GM21528 (cell line): ENCODE measurements around the gene SULT1A1.
"Not testable (repeated sequence)": the region's sequence is repeated elsewhere in the genome, so short reads cannot be mapped to it uniquely, and the experiment has no call there.

Experiments
- ATAC-seq: cut with Tn5 transposase; IDR thresholded peaks from one replicate; pipeline ENCODE4 v1.9.1; 2021; ENCODE audit warnings: mild to moderate bottlenecking, moderate library complexity; ENCODE audit not compliant: unreplicated experiment, low FRiP score

SULT1A1 gene

GRCh38 chr16:28592511-28592910 is 17.3 kb downstream of the SULT1A1 start:
- ATAC-seq, result no peak

- no peak for ATAC-seq
Observed at GRCh38 chr16:28591355-28591754, 18.5 kb downstream of the SULT1A1 start.

- ATAC-seq, result no peak
Observed at GRCh38 chr16:28590384-28591340, 19.2 kb downstream of the SULT1A1 start.

- no peak for ATAC-seq
Observed at GRCh38 chr16:28589930-28590329, 19.9 kb downstream of the SULT1A1 start.

- no peak for ATAC-seq
Observed at GRCh38 chr16:28589069-28589468, 20.8 kb downstream of the SULT1A1 start.

GRCh38 chr16:28587386-28587785 is 22.5 kb downstream of the SULT1A1 start:
- ATAC-seq, result no peak

- ATAC-seq, result no peak
Observed at GRCh38 chr16:28586466-28586865, 23.4 kb downstream of the SULT1A1 start.

- ATAC-seq, result no peak
Observed at GRCh38 chr16:28585674-28586073, 24.2 kb downstream of the SULT1A1 start.

- no peak for ATAC-seq
Observed at GRCh38 chr16:28580726-28581315, 29.0 kb downstream of the SULT1A1 start.

- no peak for ATAC-seq
Observed at GRCh38 chr16:28575446-28576109, 34.3 kb downstream of the SULT1A1 start.

- no peak for ATAC-seq
Observed at GRCh38 chr16:28574925-28575324, 34.9 kb downstream of the SULT1A1 start.

- no peak for ATAC-seq
Observed at GRCh38 chr16:28573738-28574718, 35.8 kb downstream of the SULT1A1 start.

- ATAC-seq, result no peak
Observed at GRCh38 chr16:28572696-28573510, 36.9 kb downstream of the SULT1A1 start.

GRCh38 chr16:28569968-28570752 is 39.7 kb downstream of the SULT1A1 start:
- no peak for ATAC-seq

GRCh38 chr16:28569021-28569420 is 40.8 kb downstream of the SULT1A1 start:
- no peak for ATAC-seq

GRCh38 chr16:28567292-28567691 is 42.6 kb downstream of the SULT1A1 start:
- no peak for ATAC-seq

- not testable (repeated sequence) for ATAC-seq
Observed at GRCh38 chr16:28566233-28566925, 43.5 kb downstream of the SULT1A1 start.

GRCh38 chr16:28563218-28563617 is 46.6 kb downstream of the SULT1A1 start:
- ATAC-seq, result no peak
